A549 (cell line): ENCODE measurements around the gene KNDC1. TPM values are rescaled to one million over a fixed set of nuclear protein-coding genes. Genes with fewer than 3 reads are reported as not detected.

Experiments
- ATAC-seq, 2 experiments: fragments of 200-7000 bp in 1 of 2; fragments of >200 bp in 1 of 2; cut with Nextera tagmentation in 1 of 2; cut with Tn5 transposase in 1 of 2; 3 replicates each; pipeline versions ENCODE4 v1.8.0 to v1.9.1; 2018 to 2020; ENCODE audit warnings: mild to moderate bottlenecking in 1 of 2, moderate library complexity in 1 of 2
- CTCF ChIA-PET: fragments of 300-600 bp; sonication (Branson Sonifier 250); formaldehyde crosslinking; extraction: SDS; loops from one replicate; lab custom pipeline; 2021; ENCODE audit warnings: antibody characterized with exemption, inconsistent platforms; lab: Yijun Ruan, JAX
- POLR2A ChIA-PET: fragments of 350-600 bp; formaldehyde crosslinking; extraction: SDS; loops from one replicate; lab custom pipeline; 2021; ENCODE audit warnings: antibody characterized with exemption, inconsistent platforms; lab: Yijun Ruan, JAX
- DNase-seq, 2 experiments: peaks; one replicate each; pipeline versions ENCODE4 v3.0.0 to v3.0.0-alpha.2; 2011 to 2016; ENCODE audit warnings: low read depth in 1 of 2, low spot score in 1 of 2
- FAIRE-seq: peaks from 2 replicates; lab custom pipeline; 2011; peaks lifted over from hg19 to GRCh38; lab: Jason Lieb, UNC
- H3K27ac ChIP-seq, 2 experiments: fragments of >200 bp; sonication (Bioruptor Twin); formaldehyde crosslinking; 3 replicates each; pipeline ENCODE4 v1.5.1; 2016 to 2017
- H3K4me1 ChIP-seq: fragments of >200 bp; sonication (Bioruptor Twin); formaldehyde crosslinking; 3 replicates; pipeline ENCODE4 v1.6.1; 2016
- H3K4me2 ChIP-seq: fragments of >200 bp; sonication (Bioruptor Twin); formaldehyde crosslinking; 3 replicates; pipeline ENCODE4 v1.6.1; 2016
- H3K4me3 ChIP-seq: fragments of >200 bp; sonication (Bioruptor Twin); formaldehyde crosslinking; 3 replicates; pipeline ENCODE4 v1.5.1; 2016
- H3K9me3 ChIP-seq: fragments of >200 bp; sonication (Bioruptor Twin); formaldehyde crosslinking; 3 replicates; pipeline ENCODE4 v1.6.1; 2016
- EHF ChIP-seq: fragments of 250-450 bp; sonication (Bioruptor Pico); IDR thresholded peaks from 2 replicates; pipeline ENCODE4 v1.5.0; 2020; ENCODE audit warnings: mild to moderate bottlenecking
- EHMT2 ChIP-seq: fragments of 200-600 bp; sonication (generic); IDR thresholded peaks from 2 replicates; pipeline ENCODE4 v1.6.1; 2016; ENCODE audit warnings: antibody characterized with exemption, low read depth, mild to moderate bottlenecking, moderate library complexity
- ESRRA ChIP-seq: fragments of 150-350 bp; IDR thresholded peaks from 2 replicates; pipeline ENCODE4 v1.6.1; 2014; ENCODE audit warnings: mild to moderate bottlenecking, low read length, borderline replicate concordance
- FOSL2 ChIP-seq, 2 experiments: fragments of 450-650 bp in 1 of 2; fragments of >200 bp in 1 of 2; sonication (Bioruptor Twin) in 1 of 2; formaldehyde crosslinking; IDR thresholded peaks; 2 replicates each; pipeline versions ENCODE4 v1.5.0 to v1.6.1; 2016 to 2020; ENCODE audit warnings: mild to moderate bottlenecking in 1 of 2, moderate library complexity in 1 of 2
- HES2 ChIP-seq: fragments of >200 bp; sonication (Bioruptor Twin); formaldehyde crosslinking; IDR thresholded peaks from 2 replicates; pipeline ENCODE4 v1.6.1; 2016
- HMGXB4 ChIP-seq: fragments of 250-450 bp; sonication (Bioruptor Pico); IDR thresholded peaks from 2 replicates; pipeline ENCODE4 v1.5.0; 2021; ENCODE audit warnings: mild to moderate bottlenecking, moderate library complexity, borderline replicate concordance
- KDM5A ChIP-seq: fragments of 200-600 bp; sonication (generic); IDR thresholded peaks from 2 replicates; pipeline ENCODE4 v1.6.1; 2016; ENCODE audit warnings: antibody characterized with exemption, mild to moderate bottlenecking
- MAZ ChIP-seq: fragments of 150-350 bp; IDR thresholded peaks from 2 replicates; pipeline ENCODE4 v1.6.1; 2014; ENCODE audit warnings: antibody characterized with exemption, low read depth, low read length, borderline replicate concordance
- NR3C1 ChIP-seq: fragments of >200 bp; sonication (Bioruptor Twin); formaldehyde crosslinking; IDR thresholded peaks from 3 replicates; pipeline ENCODE4 v1.6.1; 2017
- PBX3 ChIP-seq: IDR thresholded peaks from 2 replicates; pipeline ENCODE4 v1.6.1; 2012
- PHF8 ChIP-seq: fragments of 200-600 bp; sonication (generic); IDR thresholded peaks from 2 replicates; pipeline ENCODE4 v1.6.1; 2016; ENCODE audit warnings: low read depth, mild to moderate bottlenecking, antibody characterized with exemption, moderate library complexity, borderline replicate concordance
- RARB ChIP-seq: fragments of 250-450 bp; sonication (Bioruptor Pico); IDR thresholded peaks from 2 replicates; pipeline ENCODE4 v1.8.0; 2021; ENCODE audit warnings: mild to moderate bottlenecking, moderate library complexity
- RFX5 ChIP-seq: fragments of 450-650 bp; IDR thresholded peaks from 2 replicates; pipeline ENCODE4 v1.7.1; 2014; ENCODE audit warnings: antibody characterized with exemption, mild to moderate bottlenecking, moderate library complexity
- ZC3H11A ChIP-seq: fragments of 450-650 bp; IDR thresholded peaks from 2 replicates; pipeline ENCODE4 v1.6.1; 2014; ENCODE audit warnings: antibody characterized with exemption, mild to moderate bottlenecking
- ZFP36 ChIP-seq: fragments of 450-650 bp; IDR thresholded peaks from 2 replicates; pipeline ENCODE4 v1.6.1; 2014; ENCODE audit warnings: borderline replicate concordance; ENCODE audit not compliant: partially characterized antibody
- ZSCAN20 ChIP-seq: fragments of 250-450 bp; sonication (Bioruptor Pico); IDR thresholded peaks from 2 replicates; pipeline ENCODE4 v1.8.0; 2022; ENCODE audit warnings: mild to moderate bottlenecking, moderate library complexity
- WGBS: methylation state at CpG from one replicate; pipeline ENCODE4 v1.1.6; 2017; ENCODE audit errors: missing lambda C conversion rate; 5-methylcytosine and 5-hydroxymethylcytosine counted together
- polyA plus RNA-seq, 4 experiments: library from polyadenylated mRNA; depleted of rRNA in 3 of 4; stranded (reverse); fragments of >200 nt; fragmentation: RNase III in 1 of 4; extraction: RNeasy Plus Mini Kit Qiagen cat#74134 plus additional on column Dnase treatment in 1 of 4; gene quantifications; 2 replicates in 3 of 4; 3 replicates in 1 of 4; pipeline ENCODE4 v1.2.3, GENCODE V29; 2011 to 2017

KNDC1 gene
- polyA plus RNA-seq, 2 of the 4 experiments (the other 2 are of a cell fraction), result 0.56 to 0.63 TPM

- Histone ChIP-seq H3K9me3 (no peaks in the 10 kb centered on the region), H3K4me1 (no peaks in the 10 kb centered on the region), H3K27ac (no peak overlapping the region), H3K4me2 (no peak overlapping the region), H3K4me3 (no peak overlapping the region)
- FAIRE-seq, result no peak
- peak in 1 of 2 experiments; percentile 8; a peak in 1 of 6 replicates for ATAC-seq
- no peak for TF ChIP-seq MAZ
- CTCF ChIA-PET, result no interaction called here
- POLR2A ChIA-PET, result no interaction called here
- 63% methylated on average over 11 of the region's 20 CpGs for WGBS
- DNase-seq, result no peak
Measured at GRCh38 chr10:133212853-133213494, 53.0 kb downstream of the KNDC1 start.

- no peaks in the 10 kb centered on the region for H3K9me3 ChIP-seq
- H3K4me1 ChIP-seq, result no peaks in the 10 kb centered on the region
- POLR2A ChIA-PET, result no interaction called here
- whole genome bisulfite sequencing, result 29% methylated on average over 25 of the region's 32 CpGs
- no peak for ATAC-seq
- no peak for DNase-seq
- CTCF ChIA-PET, result interaction anchor here (1.1 kb wide), 1 partner anchor 18 kb away, joined by 3 read pairs; no protein-coding TSS in a partner anchor
- TF ChIP-seq NR3C1, result no peak
- TF ChIP-seq HES2, result no peak
- no peak for TF ChIP-seq ZFP36
- no peak for TF ChIP-seq FOSL2 (IDR thresholded peaks at IDR 0.05)
- no peak for TF ChIP-seq FOSL2 (CRISPR knock-in tag; IDR thresholded peaks at IDR 0.05)
- TF ChIP-seq HMGXB4, result no peak
- no peak for TF ChIP-seq ESRRA
- TF ChIP-seq RFX5, result no peak
- no peak for TF ChIP-seq MAZ
- TF ChIP-seq ZC3H11A, result no peak
- no peak for TF ChIP-seq EHMT2
- TF ChIP-seq RARB (CRISPR knock-in tag), result no peak
- H3K4me2 ChIP-seq, result no peak overlapping the region
- no peak for FAIRE-seq
- no peak overlapping the region for H3K4me3 ChIP-seq
- H3K27ac ChIP-seq, result no peak overlapping the region
Measured at GRCh38 chr10:133213641-133214467, 53.8 kb downstream of the KNDC1 start.

- ATAC-seq, result peak in 1 of 2 experiments; percentile 16; a peak in 1 of 6 replicates
- POLR2A ChIA-PET, result no interaction called here
- TF ChIP-seq EHF, result no peak
- TF ChIP-seq ZSCAN20 (CRISPR knock-in tag), result no peak
- TF ChIP-seq KDM5A, result no peak
- TF ChIP-seq PHF8, result no peak
- no peak for TF ChIP-seq PBX3
- no peak for TF ChIP-seq HMGXB4
- TF ChIP-seq, all 56 proteins: peak for 0
- no peak overlapping the region for H3K4me2 ChIP-seq
- 52% methylated on average over 11 of the region's 28 CpGs for WGBS
- CTCF ChIA-PET, result interaction anchor here (1.1 kb wide), 1 partner anchor 19 kb away, joined by 3 read pairs; no protein-coding TSS in a partner anchor
- DNase-seq (no peak), FAIRE-seq (no peak)
- H3K27ac ChIP-seq, result no peak overlapping the region
- H3K4me1 ChIP-seq, result no peaks in the 10 kb centered on the region
- no peaks in the 10 kb centered on the region for H3K9me3 ChIP-seq
- no peak overlapping the region for H3K4me3 ChIP-seq
Measured at GRCh38 chr10:133214468-133215410, 54.7 kb downstream of the KNDC1 start.
